Measurements from ENCODE around the gene ITGA11.

The ITGA11 gene

GRCh38 chr15:68262514-68263356, 169.2 kb downstream of the ITGA11 start:
- DNase-seq, result no peak

- DNase-seq, result no peak
These were observed 170.0 kb downstream of the ITGA11 start for GRCh38 chr15:68261980-68262379.

GRCh38 chr15:68261241-68261640, 170.7 kb downstream of the ITGA11 start:
- no peak for DNase-seq

GRCh38 chr15:68259883-68260282, 172.1 kb downstream of the ITGA11 start:
- peak; percentile 6 to 72 (median 10) for DNase-seq

GRCh38 chr15:68258692-68259091, 173.3 kb downstream of the ITGA11 start:
- DNase-seq, result no peak

- peak; percentile 85 to 98 (median 96) for DNase-seq
These were observed 175.1 kb downstream of the ITGA11 start for GRCh38 chr15:68256675-68257450.

GRCh38 chr15:68252925-68253534, 178.9 kb downstream of the ITGA11 start:
- DNase-seq, result peak; percentile 68 to 90 (median 75)

- no peak for DNase-seq
These were observed 182.8 kb downstream of the ITGA11 start for GRCh38 chr15:68249058-68249713.

All from NCI-H1417 (cell line).